HFFc6 (cell line): ENCODE measurements around the gene KLHL13. TPM values are rescaled to one million over a fixed set of nuclear protein-coding genes. Genes with fewer than 3 reads are reported as not detected.

ENCODE experiments used
- DNase-seq: peaks from one replicate; pipeline ENCODE4 v3.0.0-alpha.2; 2018
- H3K27ac Mint-ChIP-seq: 2 replicates; pipeline ENCODE4 v1.8.0; 2020; ENCODE audit warnings: mild to moderate bottlenecking, mixed read lengths
- H3K27me3 Mint-ChIP-seq: 2 replicates; pipeline ENCODE4 v1.8.0; 2021; ENCODE audit warnings: mild to moderate bottlenecking, moderate library complexity, mixed read lengths; ENCODE audit not compliant: insufficient read depth
- H3K36me3 Mint-ChIP-seq: 2 replicates; pipeline ENCODE4 v1.8.0; 2021; ENCODE audit warnings: low read depth, mixed read lengths
- H3K4me1 Mint-ChIP-seq: 2 replicates; pipeline ENCODE4 v1.8.0; 2020; ENCODE audit warnings: low read depth, mixed read lengths
- H3K4me3 Mint-ChIP-seq: 2 replicates; pipeline ENCODE4 v1.8.0; 2020; ENCODE audit warnings: mild to moderate bottlenecking, moderate library complexity, mixed read lengths
- H3K9me3 Mint-ChIP-seq: 2 replicates; pipeline ENCODE4 v1.8.0; 2020; ENCODE audit warnings: mild to moderate bottlenecking, mixed read lengths
- CTCF ChIP-seq: fragments of 200-600 bp; sonication (generic); IDR thresholded peaks from 2 replicates; pipeline ENCODE4 v1.5.0; 2021; ENCODE audit warnings: antibody characterized with exemption, mild to moderate bottlenecking
- total RNA-seq, 6 experiments: library from RNA; stranded (reverse); fragmentation: NEBNext Ultra II Directional; extraction: Animal tissue kit (Norgen Biotek cat#: 25700); gene quantifications; 2 replicates in 1 of 6; 3 replicates in 5 of 6; pipeline ENCODE4 v1.2.3, GENCODE V29; 2021

Gene KLHL13
- total RNA-seq, 6 experiments from 2014 or later: 0.05 to 0.14 (median 0.07) TPM; not detected in 3

- H3K27me3 Mint-ChIP-seq: no peaks in the 10 kb centered on the region
- no peak overlapping the region for H3K27ac Mint-ChIP-seq
- no peaks in the 10 kb centered on the region for H3K36me3 Mint-ChIP-seq
- no peaks in the 10 kb centered on the region for H3K4me1 Mint-ChIP-seq
- no peak for DNase-seq
- no peak overlapping the region for H3K4me3 Mint-ChIP-seq
- no peak for TF ChIP-seq CTCF
- H3K9me3 Mint-ChIP-seq: peaks cover 3% of the 10 kb centered on the region; the same call in 1 of the 2 replicates
Measured at GRCh38 chrX:117998171-117998570, 118.4 kb downstream of the KLHL13 start.

GRCh38 chrX:117996918-117997480 lies 119.6 kb downstream of the KLHL13 start:
- Mint-ChIP-seq H3K27me3 (no peaks in the 10 kb centered on the region), H3K36me3 (no peaks in the 10 kb centered on the region), H3K27ac (no peak overlapping the region), H3K9me3 (peaks cover 3% of the 10 kb centered on the region; the same call in 1 of the 2 replicates), H3K4me3 (no peak overlapping the region), H3K4me1 (no peaks in the 10 kb centered on the region)
- no peak for DNase-seq
- no peak for TF ChIP-seq CTCF

- H3K27ac Mint-ChIP-seq: no peak overlapping the region
- no peaks in the 10 kb centered on the region for H3K27me3 Mint-ChIP-seq
- H3K36me3 Mint-ChIP-seq: no peaks in the 10 kb centered on the region
- no peak for TF ChIP-seq CTCF
- H3K4me3 Mint-ChIP-seq: no peak overlapping the region
- DNase-seq: no peak
- no peaks in the 10 kb centered on the region for H3K4me1 Mint-ChIP-seq
- H3K9me3 Mint-ChIP-seq: peaks cover 7% of the 10 kb centered on the region
Measured at GRCh38 chrX:117996408-117996807, 120.2 kb downstream of the KLHL13 start.

GRCh38 chrX:117995378-117995777 lies 121.2 kb downstream of the KLHL13 start:
- no peak for TF ChIP-seq CTCF
- no peaks in the 10 kb centered on the region for H3K4me1 Mint-ChIP-seq
- H3K9me3 Mint-ChIP-seq: peaks cover 7% of the 10 kb centered on the region
- H3K27ac Mint-ChIP-seq: no peak overlapping the region
- no peak for DNase-seq
- no peak overlapping the region for H3K4me3 Mint-ChIP-seq
- no peaks in the 10 kb centered on the region for H3K36me3 Mint-ChIP-seq
- no peaks in the 10 kb centered on the region for H3K27me3 Mint-ChIP-seq

GRCh38 chrX:117992192-117992723 lies 124.4 kb downstream of the KLHL13 start:
- Mint-ChIP-seq H3K27me3 (no peaks in the 10 kb centered on the region), H3K9me3 (peaks cover 4% of the 10 kb centered on the region), H3K27ac (no peak overlapping the region), H3K4me3 (no peak overlapping the region), H3K36me3 (no peaks in the 10 kb centered on the region), H3K4me1 (no peaks in the 10 kb centered on the region)
- DNase-seq: no peak
- TF ChIP-seq CTCF: no peak
